Parathyroid adenoma (tissue), 2 donors: ENCODE results near the gene VAMP3.

Experiments used
- H2AFZ ChIP-seq: fragments of 300-600 bp; sonication (generic); one replicate; pipeline ENCODE4 v1.7.0; 2017; ENCODE audit warnings: antibody characterized with exemption, mild to moderate bottlenecking
- H3K27ac ChIP-seq: fragments of 300-600 bp; sonication (generic); one replicate; pipeline ENCODE4 v1.7.0; 2017
- H3K27me3 ChIP-seq: fragments of 300-600 bp; sonication (generic); one replicate; pipeline ENCODE4 v1.7.0; 2017; ENCODE audit warnings: low read length; ENCODE audit not compliant: control insufficient read depth, insufficient read depth
- H3K36me3 ChIP-seq: fragments of 300-600 bp; sonication (generic); one replicate; pipeline ENCODE4 v1.7.0; 2017; ENCODE audit warnings: low read length; ENCODE audit not compliant: control insufficient read depth, insufficient read depth
- H3K4me1 ChIP-seq: fragments of 300-600 bp; sonication (generic); one replicate; pipeline ENCODE4 v1.7.0; 2017; ENCODE audit warnings: control low read depth
- H3K4me2 ChIP-seq: fragments of 300-600 bp; sonication (generic); one replicate; pipeline ENCODE4 v1.7.0; 2017; ENCODE audit warnings: low read length
- H3K4me3 ChIP-seq: fragments of 300-600 bp; sonication (generic); one replicate; pipeline ENCODE4 v1.7.0; 2017; ENCODE audit warnings: low read depth, low read length
- H3K79me2 ChIP-seq: fragments of 300-600 bp; sonication (generic); one replicate; pipeline ENCODE4 v1.7.0; 2017; ENCODE audit warnings: control low read depth
- H3K9ac ChIP-seq: fragments of 300-600 bp; sonication (generic); one replicate; pipeline ENCODE4 v1.7.0; 2017; ENCODE audit warnings: mild to moderate bottlenecking
- H3K9me3 ChIP-seq: fragments of 300-600 bp; sonication (generic); one replicate; pipeline ENCODE4 v1.7.0; 2017; ENCODE audit warnings: low read length; ENCODE audit not compliant: control insufficient read depth
- CTCF ChIP-seq: fragments of 300-600 bp; sonication (generic); IDR thresholded peaks from one replicate; pipeline ENCODE4 v1.7.0; 2017; ENCODE audit warnings: antibody characterized with exemption, mild to moderate bottlenecking
- donor health status: primary hyperparathyroidism.

The VAMP3 gene

DNA sequence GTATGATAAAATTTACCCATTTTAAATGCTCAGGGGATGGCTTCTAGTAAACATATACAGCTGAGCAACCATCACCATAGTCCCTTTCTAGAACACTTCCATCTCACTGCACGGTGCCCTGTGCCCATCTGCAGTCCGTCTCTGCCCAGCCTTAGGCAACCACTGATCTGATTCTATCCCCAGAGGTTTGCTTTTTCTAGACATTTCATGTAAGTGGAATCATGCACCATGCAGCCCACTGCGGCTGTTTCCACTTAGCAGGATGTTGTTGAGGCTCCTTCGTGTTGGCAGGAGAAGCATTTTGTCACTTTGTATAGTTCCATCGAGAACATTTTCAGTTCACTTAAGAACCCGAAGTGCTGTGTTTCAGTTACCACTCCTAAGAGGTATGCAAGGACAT lies 27.8 kb upstream of the VAMP3 start:
- H3K79me2 ChIP-seq, result no peaks in the 10 kb centered on the region
- H3K9me3 ChIP-seq, result no peaks in the 10 kb centered on the region
- TF ChIP-seq CTCF, result no peak
- no peak overlapping the region for H3K27ac ChIP-seq
- no peak overlapping the region for H3K9ac ChIP-seq
- no peak overlapping the region for H3K4me2 ChIP-seq
- no peaks in the 10 kb centered on the region for H3K27me3 ChIP-seq
- no peaks in the 10 kb centered on the region for H3K4me1 ChIP-seq
- H3K36me3 ChIP-seq, result no peaks in the 10 kb centered on the region
- H3K4me3 ChIP-seq, result no peak overlapping the region
- H2AFZ ChIP-seq, result no peak overlapping the region

DNA sequence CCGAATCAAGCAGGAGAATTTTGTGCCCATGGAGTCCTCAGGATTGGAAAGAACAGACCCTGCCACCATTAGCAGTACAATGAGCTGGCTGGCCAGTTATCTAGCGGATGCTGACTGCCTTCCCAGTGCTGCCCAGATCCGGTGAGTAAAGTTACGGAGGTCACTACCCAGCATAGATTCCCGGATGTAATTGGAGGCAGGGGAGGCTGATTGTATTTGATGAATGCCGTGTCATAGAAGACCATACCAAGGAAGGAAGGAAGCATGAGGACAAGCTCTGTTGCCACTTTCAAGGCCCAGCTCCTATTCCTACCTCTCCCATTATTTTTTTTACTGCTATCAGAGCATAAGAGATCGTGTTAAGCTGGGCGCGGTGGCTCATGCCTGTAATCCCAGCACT lies 26.2 kb upstream of the VAMP3 start:
- no peak for TF ChIP-seq CTCF
- H3K4me1 ChIP-seq, result no peaks in the 10 kb centered on the region
- no peaks in the 10 kb centered on the region for H3K27me3 ChIP-seq
- no peak overlapping the region for H3K9ac ChIP-seq
- H3K4me2 ChIP-seq, result no peak overlapping the region
- H3K9me3 ChIP-seq, result no peaks in the 10 kb centered on the region
- H3K36me3 ChIP-seq, result no peaks in the 10 kb centered on the region
- no peak overlapping the region for H3K4me3 ChIP-seq
- H3K27ac ChIP-seq, result no peak overlapping the region
- no peaks in the 10 kb centered on the region for H3K79me2 ChIP-seq
- no peak overlapping the region for H2AFZ ChIP-seq

- H3K9ac ChIP-seq, result no peak overlapping the region
- H3K4me2 ChIP-seq, result no peak overlapping the region
- H3K4me1 ChIP-seq, result no peaks in the 10 kb centered on the region
- H2AFZ ChIP-seq, result no peak overlapping the region
- H3K27ac ChIP-seq, result no peak overlapping the region
- no peaks in the 10 kb centered on the region for H3K27me3 ChIP-seq
- TF ChIP-seq CTCF, result no peak
- no peak overlapping the region for H3K4me3 ChIP-seq
- H3K36me3 ChIP-seq, result no peaks in the 10 kb centered on the region
- H3K9me3 ChIP-seq, result no peaks in the 10 kb centered on the region
- no peaks in the 10 kb centered on the region for H3K79me2 ChIP-seq
These were observed 25.3 kb upstream of the VAMP3 start for GRCh38 chr1:7745783-7746182.

DNA sequence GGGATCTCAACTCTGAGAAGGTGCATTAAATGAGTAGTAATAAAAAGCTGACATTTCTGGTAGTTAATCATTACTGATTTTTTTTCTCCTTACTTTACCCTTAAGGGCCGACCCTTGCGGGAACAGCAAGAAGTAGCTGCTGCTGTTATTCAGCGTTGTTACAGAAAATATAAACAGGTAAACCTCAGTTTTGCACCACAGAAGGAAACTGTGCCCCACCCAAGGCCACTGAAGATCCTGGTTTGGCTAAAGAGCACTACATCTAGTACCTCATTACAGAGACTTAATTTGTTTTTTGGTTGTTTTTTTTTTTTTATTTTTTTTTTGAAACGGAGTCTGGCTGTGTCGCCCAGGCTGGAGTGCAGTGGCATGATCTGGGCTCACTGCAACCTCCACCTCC lies 23.5 kb upstream of the VAMP3 start:
- no peak for TF ChIP-seq CTCF
- no peaks in the 10 kb centered on the region for H3K27me3 ChIP-seq
- no peaks in the 10 kb centered on the region for H3K4me1 ChIP-seq
- no peaks in the 10 kb centered on the region for H3K79me2 ChIP-seq
- no peak overlapping the region for H3K27ac ChIP-seq
- H3K4me2 ChIP-seq, result no peak overlapping the region
- no peaks in the 10 kb centered on the region for H3K36me3 ChIP-seq
- no peak overlapping the region for H3K9ac ChIP-seq
- no peak overlapping the region for H2AFZ ChIP-seq
- no peak overlapping the region for H3K4me3 ChIP-seq
- no peaks in the 10 kb centered on the region for H3K9me3 ChIP-seq

DNA sequence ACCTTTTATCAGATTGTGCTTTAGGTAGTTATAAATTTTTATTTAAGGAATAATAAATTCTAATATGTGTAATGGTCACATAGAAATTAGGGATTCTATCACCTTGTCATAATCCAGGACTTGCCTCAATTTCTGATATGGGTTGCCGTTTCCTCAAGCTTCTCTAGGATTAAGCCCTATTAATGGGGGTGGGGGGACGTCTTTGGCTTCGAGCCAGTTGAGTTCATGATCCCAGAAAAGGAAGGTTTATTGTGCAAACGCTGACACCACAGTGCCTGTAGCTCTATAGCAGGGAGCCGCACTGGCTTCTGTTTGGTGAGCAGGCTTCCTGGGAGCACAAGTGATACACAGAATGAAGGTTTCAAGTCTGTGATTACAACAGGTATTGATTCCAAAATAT lies 22.0 kb upstream of the VAMP3 start:
- H3K4me1 ChIP-seq, result no peaks in the 10 kb centered on the region
- no peaks in the 10 kb centered on the region for H3K27me3 ChIP-seq
- H2AFZ ChIP-seq, result no peak overlapping the region
- no peaks in the 10 kb centered on the region for H3K9me3 ChIP-seq
- no peaks in the 10 kb centered on the region for H3K36me3 ChIP-seq
- H3K79me2 ChIP-seq, result no peaks in the 10 kb centered on the region
- no peak overlapping the region for H3K27ac ChIP-seq
- no peak overlapping the region for H3K4me3 ChIP-seq
- no peak overlapping the region for H3K4me2 ChIP-seq
- TF ChIP-seq CTCF, result no peak
- no peak overlapping the region for H3K9ac ChIP-seq
